ENCODE measurements around the gene ZNF620. TPM values are rescaled to one million over a fixed set of nuclear protein-coding genes. Genes with fewer than 3 reads are reported as not detected.

ZNF620 gene
- 1.4 to 2.1 TPM (median 1.8 TPM) in 5 replicates for total RNA-seq (2022; extraction: Qiagen RNA extraction)

DNA sequence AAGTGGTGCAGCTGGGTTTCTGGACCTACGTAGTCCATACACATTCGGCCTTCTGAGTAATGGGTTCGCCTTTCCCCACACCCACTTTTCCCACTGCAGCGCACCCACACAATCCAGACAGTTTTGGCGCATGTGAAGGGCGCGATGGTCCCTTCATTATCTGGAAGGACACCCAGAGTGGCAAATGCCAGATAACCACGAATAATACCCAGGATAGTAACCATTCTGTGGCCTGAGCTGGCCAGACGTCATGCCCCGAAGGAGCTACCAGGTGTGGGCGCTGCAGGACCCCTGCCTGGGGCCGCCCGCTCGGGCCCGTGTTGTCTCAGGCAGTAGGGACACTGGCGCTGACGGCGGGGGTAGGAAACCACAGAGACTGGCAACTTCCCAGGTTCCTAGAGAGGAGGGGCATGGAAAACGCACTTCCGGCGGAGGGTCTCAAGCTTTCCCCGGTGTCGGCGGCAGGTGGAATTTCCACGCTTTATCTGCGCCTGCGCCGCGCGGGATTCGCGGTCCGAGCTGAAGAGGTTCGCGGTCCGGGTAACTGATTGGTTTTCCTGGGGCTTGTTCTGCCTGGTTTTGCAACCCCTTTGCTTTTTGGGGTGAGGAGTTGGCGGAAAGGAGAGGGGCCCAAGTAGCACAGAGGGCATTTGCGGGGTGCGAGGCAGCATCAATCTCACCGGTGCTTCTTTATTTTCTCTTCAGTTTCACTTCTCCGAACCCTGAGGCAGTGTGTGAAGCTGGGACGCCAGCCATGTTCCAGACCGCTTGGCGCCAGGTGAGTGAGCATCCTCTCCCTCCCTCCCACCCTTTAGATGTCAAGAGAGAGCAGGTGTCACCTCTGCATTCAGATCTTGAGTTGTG lies at the start of gene ZNF620:
TSS of gene ZNF620 (plus strand) at position 441 of the 864 bp plus-strand sequence. CDS start at position 755, 314 bp downstream.

GRCh38 chr3:40456940-40457823 lies 48.7 kb upstream of the ZNF620 start, which contains the start of gene RPL14:
Gene RPL14, plus strand, starts transcription at chr3:40457339. Its CDS starts 133 bp downstream, at chr3:40457472.

GRCh38 chr3:40476478-40477470 lies 29.1 kb upstream of the ZNF620 start, which contains the start of gene ZNF619:
Gene ZNF619, plus strand, starts transcription at chr3:40477122. Its CDS starts 858 bp downstream, at chr3:40477980.

GRCh38 chr3:40524568-40525285 lies 18.9 kb downstream of the ZNF620 start, which contains the start of gene ZNF621:
Gene ZNF621, plus strand, starts transcription at chr3:40524960. Its CDS starts 881 bp downstream, at chr3:40525841.

Other genes with a start within 250 kb of the ZNF620 start
- gene EIF1B, start 196.3 kb upstream of the ZNF620 start, total RNA-seq (2022; extraction: Qiagen RNA extraction): 51.7 to 61.8 TPM (median 58.4 TPM) in 5 replicates
- 0.03 TPM in 2 of 5 replicates, not detected in the others for gene ENTPD3, start 118.9 kb upstream of the ZNF620 start, total RNA-seq (2022; extraction: Qiagen RNA extraction)
- 682 to 770 TPM (median 732 TPM) in 5 replicates for gene RPL14, start 48.7 kb upstream of the ZNF620 start, total RNA-seq (2022; extraction: Qiagen RNA extraction)
- 1.6 to 2.1 TPM (median 1.9 TPM) in 5 replicates for gene ZNF619, start 28.9 kb upstream of the ZNF620 start, total RNA-seq (2022; extraction: Qiagen RNA extraction)
- 5.9 to 7.4 TPM (median 6.8 TPM) in 5 replicates for gene ZNF621, start 18.9 kb downstream of the ZNF620 start, total RNA-seq (2022; extraction: Qiagen RNA extraction)